ENCODE data around the gene NMNAT3. TPM values are rescaled to one million over a fixed set of nuclear protein-coding genes. Genes with fewer than 3 reads are reported as not detected.

NMNAT3 gene
- total RNA-seq, 1 experiment from 2014 or later, result 1.3 TPM

- Histone ChIP-seq H3K27ac (ENCODE audit: insufficient read length, low read depth, low read length) (no peak overlapping the region), H3K18ac (ENCODE audit: insufficient read length, low read depth, low read length) (no peak overlapping the region), H3K9ac (ENCODE audit: extremely low read depth, insufficient read length, low read length) (no peak overlapping the region)
Observed at GRCh38 chr3:139695426-139696313, 17.9 kb upstream of the NMNAT3 start.

More at GRCh38 chr3:139695426-139696313, 17.9 kb upstream of the NMNAT3 start:
- Mint-ChIP-seq H3K27me3 (ENCODE audit: low read depth) (peaks cover 3% of the 10 kb centered on the region; the same call in 1 of the 2 replicates), H3K36me3 (ENCODE audit: insufficient read depth in 1 of 3, low read depth in 3 of 3) (no peaks in the 10 kb centered on the region), H3K4me3 (no peak overlapping the region; a peak in 1 of 5 replicates), H3K4me1 (peaks cover 2 to 7% of the 10 kb centered on the region in 2 experiments), H3K27ac (peak overlapping the region in 1 of 3 experiments; percentile 40; a peak in 1 of 7 replicates), H3K9me3 (no peaks in the 10 kb centered on the region)
- Histone ChIP-seq H3K23me2 (ENCODE audit: insufficient read length, low read depth, low read length, poor library complexity, severe bottlenecking) (no peaks in the 10 kb centered on the region), H3K56ac (ENCODE audit: insufficient read length, low read depth, low read length) (no peak overlapping the region), H2AK5ac (ENCODE audit: insufficient read length, low read length) (no peak overlapping the region), H3T11ph (ENCODE audit: low read length) (no peak overlapping the region), H2BK5ac (ENCODE audit: insufficient read length, low read length) (no peak overlapping the region), H3K27me3 (ENCODE audit: insufficient read depth, low read length) (no peaks in the 10 kb centered on the region), H3K14ac (ENCODE audit: insufficient read depth, low read length) (no peak overlapping the region), H2BK120ac (ENCODE audit: low read depth, low read length, poor library complexity, severe bottlenecking) (no peak overlapping the region), H4K20me1 (ENCODE audit: control insufficient read depth, insufficient read depth, insufficient read length) (no peaks in the 10 kb centered on the region), H4K5ac (ENCODE audit: insufficient read length, low read depth, low read length) (no peak overlapping the region), H3K79me1 (ENCODE audit: insufficient read depth, low read depth, low read length, poor library complexity, severe bottlenecking) (no peaks in the 10 kb centered on the region), H4K8ac (replicated peaks; ENCODE audit: insufficient read length, low read depth, low read length) (no peak overlapping the region), H3K23ac (ENCODE audit: insufficient read length, low read depth, low read length) (no peak overlapping the region), H3K4ac (ENCODE audit: low read depth, low read length) (no peak overlapping the region), H2BK15ac (ENCODE audit: low read depth, low read length) (no peak overlapping the region), H2AFZ (ENCODE audit: low read length) (no peak overlapping the region), H2BK12ac (ENCODE audit: insufficient read length, low read depth, low read length) (no peak overlapping the region), H3K4me2 (ENCODE audit: insufficient read depth, insufficient read length, low read length) (no peak overlapping the region), H3K4me1 (ENCODE audit: insufficient read depth, low read length) (no peaks in the 10 kb centered on the region), H3K9me3 (ENCODE audit: control insufficient read depth, low read depth, low read length) (no peaks in the 10 kb centered on the region), H2BK20ac (ENCODE audit: low read depth, low read length, poor library complexity, severe bottlenecking) (no peak overlapping the region), H4K91ac (ENCODE audit: insufficient read length, low read depth, low read length) (no peak overlapping the region), H3K79me2 (ENCODE audit: insufficient read depth, low read length) (no peaks in the 10 kb centered on the region)
- TF ChIP-seq, protein P1, sequence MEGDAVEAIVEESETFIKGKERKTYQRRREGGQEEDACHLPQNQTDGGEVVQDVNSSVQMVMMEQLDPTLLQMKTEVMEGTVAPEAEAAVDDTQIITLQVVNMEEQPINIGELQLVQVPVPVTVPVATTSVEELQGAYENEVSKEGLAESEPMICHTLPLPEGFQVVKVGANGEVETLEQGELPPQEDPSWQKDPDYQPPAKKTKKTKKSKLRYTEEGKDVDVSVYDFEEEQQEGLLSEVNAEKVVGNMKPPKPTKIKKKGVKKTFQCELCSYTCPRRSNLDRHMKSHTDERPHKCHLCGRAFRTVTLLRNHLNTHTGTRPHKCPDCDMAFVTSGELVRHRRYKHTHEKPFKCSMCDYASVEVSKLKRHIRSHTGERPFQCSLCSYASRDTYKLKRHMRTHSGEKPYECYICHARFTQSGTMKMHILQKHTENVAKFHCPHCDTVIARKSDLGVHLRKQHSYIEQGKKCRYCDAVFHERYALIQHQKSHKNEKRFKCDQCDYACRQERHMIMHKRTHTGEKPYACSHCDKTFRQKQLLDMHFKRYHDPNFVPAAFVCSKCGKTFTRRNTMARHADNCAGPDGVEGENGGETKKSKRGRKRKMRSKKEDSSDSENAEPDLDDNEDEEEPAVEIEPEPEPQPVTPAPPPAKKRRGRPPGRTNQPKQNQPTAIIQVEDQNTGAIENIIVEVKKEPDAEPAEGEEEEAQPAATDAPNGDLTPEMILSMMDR (conservative IDR thresholded peaks at IDR 0.05), result no peak
- no CpG with 5 or more reads among the region's 6 CpGs for WGBS (ENCODE audit: extremely low coverage, insufficient read length, low lambda C conversion rate)
- no peak for DNase-seq
